Endothelial cell of umbilical vein (primary cell): ENCODE data around the gene SLC28A2. TPM values are rescaled to one million over a fixed set of nuclear protein-coding genes. Genes with fewer than 3 reads are reported as not detected.

ENCODE experiments used
- BruUV-seq: library from RNA; stranded (reverse); fragments of 400-500 nt; replicated peaks from 2 replicates; lab custom pipeline; 2021; lab: Mats Ljungman, UMichigan
- CTCF ChIA-PET: fragments of 300-600, 350-600 bp; sonication (Branson Sonifier 250); formaldehyde crosslinking; loops from one replicate; lab custom pipeline; 2021; ENCODE audit warnings: antibody characterized with exemption, inconsistent platforms; lab: Charles Lee
- POLR2A ChIA-PET: fragments of 300-600, 350-600 bp; sonication (Branson Sonifier 250); formaldehyde crosslinking; loops from one replicate; lab custom pipeline; 2021; ENCODE audit warnings: antibody characterized with exemption, inconsistent platforms; lab: Charles Lee
- DNase-seq: peaks from one replicate; pipeline ENCODE4 v3.0.0-alpha.2; 2011; ENCODE audit warnings: low read depth, low spot score
- FAIRE-seq: peaks from 2 replicates; lab custom pipeline; 2011; peaks lifted over from hg19 to GRCh38; lab: Jason Lieb, UNC
- H2AFZ ChIP-seq: 2 replicates; pipeline ENCODE4 v1.6.0; 2012; ENCODE audit warnings: low read depth, low read length, control low read depth, inconsistent platforms
- H3K27ac ChIP-seq: 2 replicates; pipeline ENCODE4 v1.5.1; 2011; ENCODE audit warnings: low read depth, mild to moderate bottlenecking, control low read depth, low read length, moderate library complexity; ENCODE audit not compliant: insufficient read depth
- H3K27me3 ChIP-seq, 2 experiments: 2 replicates each; pipeline versions ENCODE4 v1.6.0 to v1.6.1; 2011; ENCODE audit warnings: low read length in 2 of 2, mixed read lengths in 1 of 2; ENCODE audit not compliant: control insufficient read depth in 2 of 2, insufficient read depth in 2 of 2
- H3K36me3 ChIP-seq, 2 experiments: 2 replicates in 1 of 2; 3 replicates in 1 of 2; pipeline ENCODE4 v1.5.1; 2011; ENCODE audit warnings: low read length in 2 of 2, mild to moderate bottlenecking in 1 of 2, moderate library complexity in 1 of 2; ENCODE audit not compliant: control insufficient read depth in 2 of 2, insufficient read depth in 2 of 2; ENCODE audit errors: extremely low read depth in 1 of 2
- H3K4me1 ChIP-seq: 3 replicates; pipeline ENCODE4 v1.5.1; 2011; ENCODE audit warnings: mild to moderate bottlenecking, low read length; ENCODE audit not compliant: control insufficient read depth, insufficient read depth; ENCODE audit errors: extremely low read depth
- H3K4me2 ChIP-seq: 2 replicates; pipeline ENCODE4 v1.6.1; 2011; ENCODE audit warnings: low read length, control low read depth, mixed read lengths; ENCODE audit not compliant: insufficient read depth
- H3K4me3 ChIP-seq, 3 experiments: fragments of 200-600 bp in 1 of 3; sonication (generic), shearing (Covaris generic) in 1 of 3; replicated peaks in 1 of 3; 2 replicates each; pipeline ENCODE4 v1.5.1; 2011 to 2016; ENCODE audit warnings: control low read depth in 3 of 3, low read length in 3 of 3, mild to moderate bottlenecking in 2 of 3, inconsistent platforms in 1 of 3, low read depth in 1 of 3, moderate library complexity in 1 of 3; ENCODE audit not compliant: insufficient read depth in 1 of 3
- H3K79me2 ChIP-seq: 2 replicates; pipeline ENCODE4 v1.6.0; 2012; ENCODE audit warnings: low read length, inconsistent platforms; ENCODE audit not compliant: control insufficient read depth, insufficient read depth
- H3K9ac ChIP-seq: replicated peaks from 2 replicates; pipeline ENCODE3; 2011; ENCODE audit warnings: low read length, control low read depth; ENCODE audit not compliant: insufficient read depth; ENCODE audit errors: extremely low read depth
- H3K9me1 ChIP-seq: replicated peaks from 3 replicates; pipeline ENCODE4 v1.6.0; 2011; ENCODE audit warnings: mild to moderate bottlenecking, low read length; ENCODE audit not compliant: control insufficient read depth, insufficient read depth; ENCODE audit errors: extremely low read depth
- H3K9me3 ChIP-seq: replicated peaks from 2 replicates; pipeline ENCODE4 v1.5.1; 2012; ENCODE audit warnings: low read length, inconsistent platforms; ENCODE audit not compliant: control insufficient read depth, insufficient read depth
- H4K20me1 ChIP-seq: replicated peaks from 2 replicates; pipeline ENCODE3; 2011; ENCODE audit warnings: mild to moderate bottlenecking, low read length; ENCODE audit not compliant: control insufficient read depth, insufficient read depth; ENCODE audit errors: extremely low read depth
- CTCF ChIP-seq, 2 donors: IDR thresholded peaks; 1 replicate in 1 of 2; 2 replicates in 1 of 2; pipeline ENCODE4 v1.5.1; 2011; ENCODE audit warnings: low read length in 2 of 2, mild to moderate bottlenecking in 2 of 2, moderate library complexity in 2 of 2, control low read depth in 1 of 2, inconsistent platforms in 1 of 2, low read depth in 1 of 2; ENCODE audit not compliant: insufficient read depth in 1 of 2; ENCODE audit errors: extremely low read depth in 1 of 2
- EZH2 ChIP-seq: IDR thresholded peaks from 2 replicates; pipeline ENCODE4 v1.6.1; 2012; ENCODE audit warnings: borderline replicate concordance, low read depth, mild to moderate bottlenecking, moderate library complexity, low read length, inconsistent platforms; ENCODE audit not compliant: severe bottlenecking
- FOS ChIP-seq: IDR thresholded peaks from 2 replicates; pipeline ENCODE4 v1.6.1; 2011; ENCODE audit warnings: mild to moderate bottlenecking, low read length, moderate library complexity, borderline replicate concordance; ENCODE audit not compliant: insufficient read depth
- GATA2 ChIP-seq: IDR thresholded peaks from 2 replicates; pipeline ENCODE4 v1.7.0; 2011; ENCODE audit warnings: low read depth, mild to moderate bottlenecking, moderate library complexity, mixed read lengths, low read length; ENCODE audit not compliant: insufficient read length, insufficient read depth
- JUN ChIP-seq: IDR thresholded peaks from 2 replicates; pipeline ENCODE4 v1.6.1; 2011; ENCODE audit warnings: borderline replicate concordance, low read depth; ENCODE audit not compliant: insufficient read length, insufficient read depth
- MYC ChIP-seq: IDR thresholded peaks from one replicate; pipeline ENCODE4 v1.6.1; 2011; ENCODE audit warnings: mild to moderate bottlenecking, low read depth, low read length
- POLR2A ChIP-seq: IDR thresholded peaks from 2 replicates; pipeline ENCODE4 v1.6.1; 2012; ENCODE audit warnings: low read depth, mild to moderate bottlenecking, control low read depth, low read length
- POLR2AphosphoS5 ChIP-seq: IDR thresholded peaks from 2 replicates; pipeline ENCODE4 v1.6.1; 2012; ENCODE audit warnings: low read depth, mild to moderate bottlenecking, control low read depth, low read length, moderate library complexity; ENCODE audit not compliant: insufficient read depth
- dilution Hi-C: fragments of 300-500 bp; cut with MboI; formaldehyde crosslinking; loops from one replicate; pipeline ENCODE4 v1.15.0; 2019; ENCODE audit warnings: low sequenced_read_pairs; ENCODE audit not compliant: extremely low pct_ligation_motif_present
- intact Hi-C: fragments of 100-400 bp; cut with micrococcal nuclease; formaldehyde crosslinking; loops from one replicate; pipeline ENCODE4 v1.10.0; 2022
- polyA plus RNA-seq, 4 experiments: library from polyadenylated mRNA; depleted of rRNA in 3 of 4; stranded (reverse) in 3 of 4; unstranded in 1 of 4; fragments of >200 nt; gene quantifications; 2 replicates each; pipeline versions ENCODE4 v1.2.1 to v1.2.3, GENCODE V29; 2011 to 2012; ENCODE audit warnings: missing spikeins in 1 of 4
- total RNA-seq: library from RNA; stranded (reverse); gene quantifications from 2 replicates; pipeline ENCODE4 v1.2.3, GENCODE V29; 2021
- TF ChIP-seq, protein P1 (sequence below): IDR thresholded peaks from 2 replicates; pipeline ENCODE4 v1.6.1; 2011; ENCODE audit not compliant: insufficient read depth, insufficient read length

The SLC28A2 gene
- total and polyA plus RNA-seq, 2 donors (not counting 3 experiments of a cell fraction or from before 2014, with no cell fraction given), result not detected

- H3K9ac ChIP-seq, result no peak overlapping the region
- H3K36me3 ChIP-seq, result no peaks in the 10 kb centered on the region
- DNase-seq (no peak), FAIRE-seq (no peak)
- intact Hi-C loops, result no loop called here
- H3K4me2 ChIP-seq, result no peak overlapping the region
- dilution Hi-C loops, result no loop called here
- no peaks in the 10 kb centered on the region for H3K79me2 ChIP-seq
- ChIA-PET POLR2A (no interaction called here), CTCF (interaction anchor here (1.4 kb wide), 1 partner anchor 158 kb away, joined by 5 read pairs; no protein-coding TSS in a partner anchor)
- BruUV-seq, result no TSS peak
- no peaks in the 10 kb centered on the region for H4K20me1 ChIP-seq
- H3K27ac ChIP-seq, result no peak overlapping the region
- no peak overlapping the region for H3K4me3 ChIP-seq
- no peaks in the 10 kb centered on the region for H3K9me1 ChIP-seq
- no peaks in the 10 kb centered on the region for H3K4me1 ChIP-seq
- no peak for TF ChIP-seq POLR2AphosphoS5
- no peak for TF ChIP-seq JUN
- TF ChIP-seq EZH2, result no peak
- TF ChIP-seq, protein P1, sequence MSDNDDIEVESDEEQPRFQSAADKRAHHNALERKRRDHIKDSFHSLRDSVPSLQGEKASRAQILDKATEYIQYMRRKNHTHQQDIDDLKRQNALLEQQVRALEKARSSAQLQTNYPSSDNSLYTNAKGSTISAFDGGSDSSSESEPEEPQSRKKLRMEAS, result no peak
- TF ChIP-seq MYC, result no peak
- no peak for TF ChIP-seq FOS
- no peak for TF ChIP-seq GATA2
- no peak for TF ChIP-seq POLR2A
- no peak for TF ChIP-seq CTCF (IDR thresholded peaks at IDR 0.05; ENCODE audit: extremely low read depth in 1 of 2, insufficient read depth in 1 of 2, low read depth in 1 of 2, low read length in 2 of 2)
- H3K9me3 ChIP-seq, result no peaks in the 10 kb centered on the region
- H3K27me3 ChIP-seq, result no peaks in the 10 kb centered on the region
- no peak overlapping the region for H2AFZ ChIP-seq
These were observed 68.7 kb downstream of the SLC28A2 start for GRCh38 chr15:45320581-45321205.
